Testis (tissue), 2 donors: ENCODE measurements around the gene PIBF1.

ENCODE experiments used
- POLR2A ChIP-seq: fragments of 450-650 bp; IDR thresholded peaks from one replicate; pipeline ENCODE4 v1.6.1; 2017; ENCODE audit warnings: antibody characterized with exemption, mild to moderate bottlenecking, moderate library complexity
- TF ChIP-seq, protein P1 (sequence below), 3 experiments: fragments of 450-650 bp in 2 of 3; fragments of 200-600 bp in 1 of 3; sonication (generic) in 1 of 3; IDR thresholded peaks; one replicate each; pipeline ENCODE4 v1.5.1; 2016 to 2019; ENCODE audit warnings: antibody characterized with exemption in 3 of 3, mild to moderate bottlenecking in 2 of 3, moderate library complexity in 1 of 3

- TF ChIP-seq, protein P1, sequence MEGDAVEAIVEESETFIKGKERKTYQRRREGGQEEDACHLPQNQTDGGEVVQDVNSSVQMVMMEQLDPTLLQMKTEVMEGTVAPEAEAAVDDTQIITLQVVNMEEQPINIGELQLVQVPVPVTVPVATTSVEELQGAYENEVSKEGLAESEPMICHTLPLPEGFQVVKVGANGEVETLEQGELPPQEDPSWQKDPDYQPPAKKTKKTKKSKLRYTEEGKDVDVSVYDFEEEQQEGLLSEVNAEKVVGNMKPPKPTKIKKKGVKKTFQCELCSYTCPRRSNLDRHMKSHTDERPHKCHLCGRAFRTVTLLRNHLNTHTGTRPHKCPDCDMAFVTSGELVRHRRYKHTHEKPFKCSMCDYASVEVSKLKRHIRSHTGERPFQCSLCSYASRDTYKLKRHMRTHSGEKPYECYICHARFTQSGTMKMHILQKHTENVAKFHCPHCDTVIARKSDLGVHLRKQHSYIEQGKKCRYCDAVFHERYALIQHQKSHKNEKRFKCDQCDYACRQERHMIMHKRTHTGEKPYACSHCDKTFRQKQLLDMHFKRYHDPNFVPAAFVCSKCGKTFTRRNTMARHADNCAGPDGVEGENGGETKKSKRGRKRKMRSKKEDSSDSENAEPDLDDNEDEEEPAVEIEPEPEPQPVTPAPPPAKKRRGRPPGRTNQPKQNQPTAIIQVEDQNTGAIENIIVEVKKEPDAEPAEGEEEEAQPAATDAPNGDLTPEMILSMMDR (IDR thresholded peaks at IDR 0.05) = no peak
- no peak for TF ChIP-seq POLR2A
These were observed 276.1 kb downstream of the PIBF1 start for GRCh38 chr13:73058064-73058313.
